Right atrium auricular region (tissue), 2 donors: ENCODE data around the gene MAP4. TPM values are rescaled to one million over a fixed set of nuclear protein-coding genes. Genes with fewer than 3 reads are reported as not detected.

Experiments used
- DNase-seq: peaks from one replicate; pipeline ENCODE4 v3.0.0-alpha.2; 2019; ENCODE audit warnings: low spot score
- H3K27ac ChIP-seq, 2 donors: fragments of 200-600 bp; sonication (generic); 1 replicate in 1 of 2; 2 replicates in 1 of 2; pipeline ENCODE4 v1.5.1; 2016 to 2019
- H3K27me3 ChIP-seq, 2 donors: fragments of 200-600 bp; sonication (generic); one replicate each; pipeline versions ENCODE4 v1.5.1 to v1.6.0; 2017 to 2019
- H3K36me3 ChIP-seq: fragments of 200-600 bp; sonication (generic); one replicate; pipeline ENCODE4 v1.5.1; 2016
- H3K4me1 ChIP-seq, 2 donors: fragments of 200-600 bp; sonication (generic); one replicate each; pipeline versions ENCODE4 v1.5.1 to v1.6.0; 2017 to 2019
- H3K4me3 ChIP-seq, 2 donors: fragments of 200-600 bp; sonication (generic); 1 replicate in 1 of 2; 2 replicates in 1 of 2; pipeline ENCODE4 v1.5.1; 2017 to 2019; ENCODE audit warnings: mild to moderate bottlenecking in 1 of 2, moderate library complexity in 1 of 2
- H3K9me3 ChIP-seq, 2 donors: fragments of 200-600 bp; sonication (generic); one replicate each; pipeline ENCODE4 v1.5.1; 2019
- total RNA-seq, 2 donors: library from RNA; depleted of rRNA; stranded (reverse); fragments of >200 nt; gene quantifications; one replicate each; pipeline ENCODE4 v1.1.0, GENCODE V29; 2016
- TF ChIP-seq, protein P1 (sequence below), 2 donors: fragments of 200-600 bp; sonication (generic); IDR thresholded peaks; one replicate each; pipeline ENCODE4 v1.5.1; 2019; ENCODE audit warnings: antibody characterized with exemption in 2 of 2

The MAP4 gene
- total RNA-seq, 2 donors from 2014 or later: 428 to 552 TPM

GRCh38 chr3:47910233-47910632, 106.0 kb downstream of the MAP4 start:
- Histone ChIP-seq H3K36me3 (peaks cover 89% of the 10 kb centered on the region), H3K4me1 (no peaks in the 10 kb centered on the region), H3K9me3 (no peaks in the 10 kb centered on the region), H3K27me3 (no peaks in the 10 kb centered on the region), H3K4me3 (no peak overlapping the region), H3K27ac (no peak overlapping the region)
- TF ChIP-seq, protein P1, sequence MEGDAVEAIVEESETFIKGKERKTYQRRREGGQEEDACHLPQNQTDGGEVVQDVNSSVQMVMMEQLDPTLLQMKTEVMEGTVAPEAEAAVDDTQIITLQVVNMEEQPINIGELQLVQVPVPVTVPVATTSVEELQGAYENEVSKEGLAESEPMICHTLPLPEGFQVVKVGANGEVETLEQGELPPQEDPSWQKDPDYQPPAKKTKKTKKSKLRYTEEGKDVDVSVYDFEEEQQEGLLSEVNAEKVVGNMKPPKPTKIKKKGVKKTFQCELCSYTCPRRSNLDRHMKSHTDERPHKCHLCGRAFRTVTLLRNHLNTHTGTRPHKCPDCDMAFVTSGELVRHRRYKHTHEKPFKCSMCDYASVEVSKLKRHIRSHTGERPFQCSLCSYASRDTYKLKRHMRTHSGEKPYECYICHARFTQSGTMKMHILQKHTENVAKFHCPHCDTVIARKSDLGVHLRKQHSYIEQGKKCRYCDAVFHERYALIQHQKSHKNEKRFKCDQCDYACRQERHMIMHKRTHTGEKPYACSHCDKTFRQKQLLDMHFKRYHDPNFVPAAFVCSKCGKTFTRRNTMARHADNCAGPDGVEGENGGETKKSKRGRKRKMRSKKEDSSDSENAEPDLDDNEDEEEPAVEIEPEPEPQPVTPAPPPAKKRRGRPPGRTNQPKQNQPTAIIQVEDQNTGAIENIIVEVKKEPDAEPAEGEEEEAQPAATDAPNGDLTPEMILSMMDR (IDR thresholded peaks at IDR 0.05): no peak
- no peak for DNase-seq

DNA sequence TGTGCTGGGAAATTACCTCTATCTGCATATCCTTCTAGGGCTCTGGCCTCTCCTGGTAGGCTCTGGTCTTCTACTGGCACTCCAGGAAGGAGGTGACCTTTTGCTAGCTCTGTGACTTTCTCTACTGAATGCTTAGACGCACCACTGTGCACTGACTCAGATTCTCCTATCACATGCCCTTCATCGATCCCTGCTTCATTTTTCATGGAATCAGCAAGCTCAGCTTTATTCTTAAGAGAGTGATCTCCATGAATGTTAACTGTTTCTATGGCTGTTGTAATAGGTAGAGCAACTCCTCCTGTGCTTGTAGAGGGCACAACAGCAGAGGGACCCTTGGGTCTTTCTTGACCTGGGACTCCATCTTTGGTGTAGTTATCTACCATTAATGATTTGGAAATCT, 106.6 kb downstream of the MAP4 start:
- TF ChIP-seq, protein P1 (IDR thresholded peaks at IDR 0.05): no peak
- DNase-seq: no peak
- Histone ChIP-seq H3K9me3 (no peaks in the 10 kb centered on the region), H3K27ac (no peak overlapping the region), H3K36me3 (peaks cover 83% of the 10 kb centered on the region), H3K4me3 (no peak overlapping the region), H3K4me1 (no peaks in the 10 kb centered on the region), H3K27me3 (no peaks in the 10 kb centered on the region)

DNA sequence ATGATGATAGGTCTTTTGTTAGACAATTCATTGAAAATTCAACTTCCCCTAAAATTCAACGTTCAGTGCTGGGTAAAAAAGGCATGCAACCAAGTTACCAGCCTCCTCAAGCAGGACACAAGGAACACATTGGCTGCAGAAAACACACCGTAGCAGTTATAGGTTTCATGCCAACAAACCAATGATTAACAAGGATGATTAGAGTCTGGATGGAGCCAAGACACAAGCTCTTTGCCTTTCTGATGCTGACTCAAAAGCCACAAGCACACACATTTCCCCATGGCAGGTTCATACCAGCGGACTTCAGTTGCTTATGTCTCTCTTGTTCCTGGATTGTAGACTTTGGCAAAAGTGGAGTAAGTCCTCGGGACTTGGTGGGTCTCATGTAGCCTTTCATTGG, 107.5 kb downstream of the MAP4 start:
- Histone ChIP-seq H3K4me1 (no peaks in the 10 kb centered on the region), H3K27ac (no peak overlapping the region), H3K9me3 (no peaks in the 10 kb centered on the region), H3K27me3 (no peaks in the 10 kb centered on the region), H3K36me3 (peaks cover 74% of the 10 kb centered on the region), H3K4me3 (no peak overlapping the region)
- TF ChIP-seq, protein P1 (IDR thresholded peaks at IDR 0.05): no peak
- no peak for DNase-seq

DNA sequence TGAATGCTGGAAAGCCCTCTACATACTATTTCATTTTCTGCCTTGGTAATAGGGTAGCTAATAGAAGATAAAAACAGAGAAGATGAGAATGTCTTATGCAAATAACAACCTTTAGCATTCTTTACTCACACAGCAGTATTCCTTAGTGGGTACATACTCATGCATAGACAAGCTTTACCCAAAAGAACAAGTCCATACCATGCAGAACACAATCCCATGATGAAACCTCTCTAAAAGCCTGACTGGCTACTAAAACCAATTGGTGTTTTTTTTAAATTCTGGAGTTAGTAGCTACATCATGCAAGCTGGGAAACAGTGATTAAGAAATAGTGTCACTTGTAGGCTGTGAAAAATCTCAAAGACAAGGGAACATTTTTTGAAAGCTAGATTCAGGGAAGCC, 108.4 kb downstream of the MAP4 start:
- no peak for DNase-seq
- no peaks in the 10 kb centered on the region for H3K4me1 ChIP-seq
- peaks cover 65% of the 10 kb centered on the region for H3K36me3 ChIP-seq
- H3K27me3 ChIP-seq: no peaks in the 10 kb centered on the region
- no peaks in the 10 kb centered on the region for H3K9me3 ChIP-seq
- H3K4me3 ChIP-seq: no peak overlapping the region
- H3K27ac ChIP-seq: no peak overlapping the region
- TF ChIP-seq, protein P1 (IDR thresholded peaks at IDR 0.05): no peak

DNA sequence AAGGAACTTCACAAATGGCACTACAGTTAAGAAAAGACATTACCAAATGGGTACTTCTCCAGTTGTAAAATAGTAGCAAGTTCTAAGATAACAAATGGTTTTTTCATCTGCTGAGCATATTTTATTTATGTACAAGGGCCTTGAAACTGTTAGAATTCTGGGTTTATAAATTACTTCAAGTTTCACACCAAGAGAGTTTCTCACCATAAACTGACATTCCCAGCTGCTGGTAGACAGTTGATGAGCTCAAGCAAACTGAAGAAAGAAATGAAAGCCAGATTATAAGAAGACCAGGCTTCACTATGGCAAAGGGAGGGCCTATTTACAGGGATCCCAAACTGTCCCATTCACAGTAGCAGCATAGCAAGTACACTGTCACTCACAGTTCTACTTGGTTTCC, 113.5 kb downstream of the MAP4 start:
- peaks cover 26% of the 10 kb centered on the region for H3K36me3 ChIP-seq

More for the DNA sequence above, 113.5 kb downstream of the MAP4 start:
- Histone ChIP-seq H3K27me3 (no peaks in the 10 kb centered on the region), H3K4me3 (no peak overlapping the region), H3K27ac (no peak overlapping the region), H3K4me1 (no peaks in the 10 kb centered on the region), H3K9me3 (no peaks in the 10 kb centered on the region)
- DNase-seq: no peak
- TF ChIP-seq, protein P1 (IDR thresholded peaks at IDR 0.05): no peak
